HG03139 (cell line): ENCODE results near the gene HEXB.

Experiments used
- ATAC-seq: cut with Tn5 transposase; IDR thresholded peaks from one replicate; pipeline ENCODE4 v1.9.1; 2021; ENCODE audit not compliant: unreplicated experiment

Gene HEXB

GRCh38 chr5:74684900-74685851 is at the start of gene HEXB:
HEXB (plus strand) TSS chr5:74685233; CDS start chr5:74685261, 28 bp downstream.
- ATAC-seq, result peak; percentile 82

GRCh38 chr5:74636149-74636548 is 48.9 kb upstream of the HEXB start:
- ATAC-seq, result no peak

- no peak for ATAC-seq
These were observed 48.5 kb upstream of the HEXB start for GRCh38 chr5:74636552-74636951.

GRCh38 chr5:74638544-74638969 is 46.5 kb upstream of the HEXB start:
- no peak for ATAC-seq

- ATAC-seq, result no peak
These were observed 45.8 kb upstream of the HEXB start for GRCh38 chr5:74638970-74639806.

- peak; percentile 23 for ATAC-seq
These were observed 45.1 kb upstream of the HEXB start for GRCh38 chr5:74639807-74640449.

GRCh38 chr5:74640450-74640953 is 44.5 kb upstream of the HEXB start, which contains the start of gene ENC1:
ENC1 (minus strand) TSS chr5:74640728; CDS start chr5:74636485, 4,243 bp downstream.
- ATAC-seq, result peak; percentile 66

- ATAC-seq, result peak; percentile 18
These were observed 43.9 kb upstream of the HEXB start for GRCh38 chr5:74640954-74641734.

- no peak for ATAC-seq
These were observed 43.1 kb upstream of the HEXB start for GRCh38 chr5:74641735-74642542.

GRCh38 chr5:74642543-74642863 is 42.5 kb upstream of the HEXB start:
- no peak for ATAC-seq

- no peak for ATAC-seq
These were observed 41.9 kb upstream of the HEXB start for GRCh38 chr5:74643111-74643562.

- ATAC-seq, result no peak
These were observed 37.9 kb upstream of the HEXB start for GRCh38 chr5:74647096-74647495.

- ATAC-seq, result peak; percentile 48
These were observed 36.2 kb upstream of the HEXB start for GRCh38 chr5:74648835-74649293.

GRCh38 chr5:74649421-74649973 is 35.5 kb upstream of the HEXB start:
- ATAC-seq, result no peak

GRCh38 chr5:74651710-74652109 is 33.3 kb upstream of the HEXB start:
- ATAC-seq, result no peak

- no peak for ATAC-seq
These were observed 32.5 kb upstream of the HEXB start for GRCh38 chr5:74652576-74652975.

- ATAC-seq, result no peak
These were observed 31.0 kb upstream of the HEXB start for GRCh38 chr5:74653991-74654390.

- no peak for ATAC-seq
These were observed 29.8 kb upstream of the HEXB start for GRCh38 chr5:74655206-74655605.

- ATAC-seq, result no peak
These were observed 29.3 kb upstream of the HEXB start for GRCh38 chr5:74655716-74656115.
